Endothelial cell of umbilical vein (primary cell): ENCODE measurements around the gene MGAT4B. TPM values are rescaled to one million over a fixed set of nuclear protein-coding genes. Genes with fewer than 3 reads are reported as not detected.

Source experiments
- BruUV-seq: library from RNA; stranded (reverse); fragments of 400-500 nt; replicated peaks from 2 replicates; lab custom pipeline; 2021; lab: Mats Ljungman, UMichigan
- CTCF ChIA-PET: fragments of 300-600, 350-600 bp; sonication (Branson Sonifier 250); formaldehyde crosslinking; loops from one replicate; lab custom pipeline; 2021; ENCODE audit warnings: antibody characterized with exemption, inconsistent platforms; lab: Charles Lee
- POLR2A ChIA-PET: fragments of 300-600, 350-600 bp; sonication (Branson Sonifier 250); formaldehyde crosslinking; loops from one replicate; lab custom pipeline; 2021; ENCODE audit warnings: antibody characterized with exemption, inconsistent platforms; lab: Charles Lee
- DNase-seq: peaks from one replicate; pipeline ENCODE4 v3.0.0-alpha.2; 2011; ENCODE audit warnings: low read depth, low spot score
- FAIRE-seq: peaks from 2 replicates; lab custom pipeline; 2011; peaks lifted over from hg19 to GRCh38; lab: Jason Lieb, UNC
- H2AFZ ChIP-seq: 2 replicates; pipeline ENCODE4 v1.6.0; 2012; ENCODE audit warnings: low read depth, low read length, control low read depth, inconsistent platforms
- H3K27ac ChIP-seq: 2 replicates; pipeline ENCODE4 v1.5.1; 2011; ENCODE audit warnings: low read depth, mild to moderate bottlenecking, control low read depth, low read length, moderate library complexity; ENCODE audit not compliant: insufficient read depth
- H3K27me3 ChIP-seq, 2 experiments: 2 replicates each; pipeline versions ENCODE4 v1.6.0 to v1.6.1; 2011; ENCODE audit warnings: low read length in 2 of 2, mixed read lengths in 1 of 2; ENCODE audit not compliant: control insufficient read depth in 2 of 2, insufficient read depth in 2 of 2
- H3K36me3 ChIP-seq, 2 experiments: 2 replicates in 1 of 2; 3 replicates in 1 of 2; pipeline ENCODE4 v1.5.1; 2011; ENCODE audit warnings: low read length in 2 of 2, mild to moderate bottlenecking in 1 of 2, moderate library complexity in 1 of 2; ENCODE audit not compliant: control insufficient read depth in 2 of 2, insufficient read depth in 2 of 2; ENCODE audit errors: extremely low read depth in 1 of 2
- H3K4me1 ChIP-seq: 3 replicates; pipeline ENCODE4 v1.5.1; 2011; ENCODE audit warnings: mild to moderate bottlenecking, low read length; ENCODE audit not compliant: control insufficient read depth, insufficient read depth; ENCODE audit errors: extremely low read depth
- H3K4me2 ChIP-seq: 2 replicates; pipeline ENCODE4 v1.6.1; 2011; ENCODE audit warnings: low read length, control low read depth, mixed read lengths; ENCODE audit not compliant: insufficient read depth
- H3K4me3 ChIP-seq, 3 experiments: fragments of 200-600 bp in 1 of 3; sonication (generic), shearing (Covaris generic) in 1 of 3; replicated peaks in 1 of 3; 2 replicates each; pipeline ENCODE4 v1.5.1; 2011 to 2016; ENCODE audit warnings: control low read depth in 3 of 3, low read length in 3 of 3, mild to moderate bottlenecking in 2 of 3, inconsistent platforms in 1 of 3, low read depth in 1 of 3, moderate library complexity in 1 of 3; ENCODE audit not compliant: insufficient read depth in 1 of 3
- H3K79me2 ChIP-seq: 2 replicates; pipeline ENCODE4 v1.6.0; 2012; ENCODE audit warnings: low read length, inconsistent platforms; ENCODE audit not compliant: control insufficient read depth, insufficient read depth
- H3K9ac ChIP-seq: replicated peaks from 2 replicates; pipeline ENCODE3; 2011; ENCODE audit warnings: low read length, control low read depth; ENCODE audit not compliant: insufficient read depth; ENCODE audit errors: extremely low read depth
- H3K9me1 ChIP-seq: replicated peaks from 3 replicates; pipeline ENCODE4 v1.6.0; 2011; ENCODE audit warnings: mild to moderate bottlenecking, low read length; ENCODE audit not compliant: control insufficient read depth, insufficient read depth; ENCODE audit errors: extremely low read depth
- H3K9me3 ChIP-seq: replicated peaks from 2 replicates; pipeline ENCODE4 v1.5.1; 2012; ENCODE audit warnings: low read length, inconsistent platforms; ENCODE audit not compliant: control insufficient read depth, insufficient read depth
- H4K20me1 ChIP-seq: replicated peaks from 2 replicates; pipeline ENCODE3; 2011; ENCODE audit warnings: mild to moderate bottlenecking, low read length; ENCODE audit not compliant: control insufficient read depth, insufficient read depth; ENCODE audit errors: extremely low read depth
- EZH2 ChIP-seq: IDR thresholded peaks from 2 replicates; pipeline ENCODE4 v1.6.1; 2012; ENCODE audit warnings: borderline replicate concordance, low read depth, mild to moderate bottlenecking, moderate library complexity, low read length, inconsistent platforms; ENCODE audit not compliant: severe bottlenecking
- FOS ChIP-seq: IDR thresholded peaks from 2 replicates; pipeline ENCODE4 v1.6.1; 2011; ENCODE audit warnings: mild to moderate bottlenecking, low read length, moderate library complexity, borderline replicate concordance; ENCODE audit not compliant: insufficient read depth
- GATA2 ChIP-seq: IDR thresholded peaks from 2 replicates; pipeline ENCODE4 v1.7.0; 2011; ENCODE audit warnings: low read depth, mild to moderate bottlenecking, moderate library complexity, mixed read lengths, low read length; ENCODE audit not compliant: insufficient read length, insufficient read depth
- JUN ChIP-seq: IDR thresholded peaks from 2 replicates; pipeline ENCODE4 v1.6.1; 2011; ENCODE audit warnings: borderline replicate concordance, low read depth; ENCODE audit not compliant: insufficient read length, insufficient read depth
- MYC ChIP-seq: IDR thresholded peaks from one replicate; pipeline ENCODE4 v1.6.1; 2011; ENCODE audit warnings: mild to moderate bottlenecking, low read depth, low read length
- POLR2A ChIP-seq: IDR thresholded peaks from 2 replicates; pipeline ENCODE4 v1.6.1; 2012; ENCODE audit warnings: low read depth, mild to moderate bottlenecking, control low read depth, low read length
- POLR2AphosphoS5 ChIP-seq: IDR thresholded peaks from 2 replicates; pipeline ENCODE4 v1.6.1; 2012; ENCODE audit warnings: low read depth, mild to moderate bottlenecking, control low read depth, low read length, moderate library complexity; ENCODE audit not compliant: insufficient read depth
- dilution Hi-C: fragments of 300-500 bp; cut with MboI; formaldehyde crosslinking; loops from one replicate; pipeline ENCODE4 v1.15.0; 2019; ENCODE audit warnings: low sequenced_read_pairs; ENCODE audit not compliant: extremely low pct_ligation_motif_present
- intact Hi-C: fragments of 100-400 bp; cut with micrococcal nuclease; formaldehyde crosslinking; loops from one replicate; pipeline ENCODE4 v1.10.0; 2022
- polyA plus RNA-seq, 4 experiments: library from polyadenylated mRNA; depleted of rRNA in 3 of 4; stranded (reverse) in 3 of 4; unstranded in 1 of 4; fragments of >200 nt; gene quantifications; 2 replicates each; pipeline versions ENCODE4 v1.2.1 to v1.2.3, GENCODE V29; 2011 to 2012; ENCODE audit warnings: missing spikeins in 1 of 4
- total RNA-seq: library from RNA; stranded (reverse); gene quantifications from 2 replicates; pipeline ENCODE4 v1.2.3, GENCODE V29; 2021
- TF ChIP-seq, protein P1 (sequence below), 2 donors: IDR thresholded peaks; 1 replicate in 1 of 2; 2 replicates in 1 of 2; pipeline ENCODE4 v1.5.1; 2011; ENCODE audit warnings: low read length in 2 of 2, mild to moderate bottlenecking in 2 of 2, moderate library complexity in 2 of 2, control low read depth in 1 of 2, inconsistent platforms in 1 of 2, low read depth in 1 of 2; ENCODE audit not compliant: insufficient read depth in 1 of 2; ENCODE audit errors: extremely low read depth in 1 of 2
- TF ChIP-seq, protein P2 (sequence below): IDR thresholded peaks from 2 replicates; pipeline ENCODE4 v1.6.1; 2011; ENCODE audit not compliant: insufficient read depth, insufficient read length

MGAT4B gene
- total and polyA plus RNA-seq, 2 donors (not counting 3 experiments of a cell fraction or from before 2014, with no cell fraction given), result 243 TPM

DNA sequence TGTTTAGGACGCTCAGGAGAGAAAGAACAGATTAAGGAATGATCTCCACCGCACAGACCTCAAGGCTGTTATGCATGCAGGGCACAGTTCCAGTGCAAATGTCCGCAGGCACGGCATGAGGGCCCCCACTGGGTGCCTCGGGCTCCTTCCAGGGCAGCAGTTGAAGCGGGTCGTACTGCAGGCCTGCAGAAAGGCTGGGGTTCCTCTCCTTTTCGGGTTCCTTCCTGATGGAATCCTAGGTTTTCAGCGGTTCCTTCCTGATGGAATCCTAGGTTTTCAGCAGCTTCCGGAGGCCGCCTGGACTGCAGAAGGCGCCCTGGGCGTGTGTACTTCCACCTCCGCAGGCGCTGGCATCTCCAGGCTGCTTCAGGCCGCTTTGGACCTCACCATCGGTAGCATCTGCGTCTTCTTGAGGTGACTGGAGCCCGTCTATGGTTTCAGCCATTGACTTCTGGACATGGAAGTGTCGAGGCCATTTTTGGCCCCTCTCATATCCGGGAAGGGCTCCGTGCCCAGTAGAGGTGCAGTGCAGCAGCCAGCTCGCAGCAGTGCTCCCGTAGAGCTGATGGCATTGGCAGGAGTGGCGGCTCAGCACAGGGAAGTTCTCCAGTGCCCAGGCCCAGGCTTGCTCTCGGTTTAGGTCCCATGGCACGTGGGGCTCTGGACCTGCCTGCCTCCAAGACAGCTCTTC is 5.6 kb upstream of the MGAT4B start:
- H3K36me3 ChIP-seq, result peaks cover 0 to 4% of the 10 kb centered on the region in 2 experiments
- DNase-seq, result no peak
- no peak overlapping the region for H3K4me3 ChIP-seq
- H3K79me2 ChIP-seq, result no peaks in the 10 kb centered on the region
- no peak overlapping the region for H2AFZ ChIP-seq
- H3K27ac ChIP-seq, result no peak overlapping the region
- intact Hi-C loops (no loop called here), dilution Hi-C loops (no loop called here)
- POLR2A ChIA-PET, result no interaction called here
- H4K20me1 ChIP-seq, result no peaks in the 10 kb centered on the region
- CTCF ChIA-PET, result no interaction called here
- no peak for FAIRE-seq
- no peak overlapping the region for H3K4me2 ChIP-seq
- H3K27me3 ChIP-seq, result no peaks in the 10 kb centered on the region
- H3K9me1 ChIP-seq, result no peaks in the 10 kb centered on the region
- BruUV-seq, result no TSS peak
- no peak overlapping the region for H3K9ac ChIP-seq
- H3K4me1 ChIP-seq, result peaks cover 4% of the 10 kb centered on the region
- H3K9me3 ChIP-seq, result no peaks in the 10 kb centered on the region
- no peak for TF ChIP-seq JUN
- no peak for TF ChIP-seq GATA2
- no peak for TF ChIP-seq MYC
- TF ChIP-seq, protein P1, sequence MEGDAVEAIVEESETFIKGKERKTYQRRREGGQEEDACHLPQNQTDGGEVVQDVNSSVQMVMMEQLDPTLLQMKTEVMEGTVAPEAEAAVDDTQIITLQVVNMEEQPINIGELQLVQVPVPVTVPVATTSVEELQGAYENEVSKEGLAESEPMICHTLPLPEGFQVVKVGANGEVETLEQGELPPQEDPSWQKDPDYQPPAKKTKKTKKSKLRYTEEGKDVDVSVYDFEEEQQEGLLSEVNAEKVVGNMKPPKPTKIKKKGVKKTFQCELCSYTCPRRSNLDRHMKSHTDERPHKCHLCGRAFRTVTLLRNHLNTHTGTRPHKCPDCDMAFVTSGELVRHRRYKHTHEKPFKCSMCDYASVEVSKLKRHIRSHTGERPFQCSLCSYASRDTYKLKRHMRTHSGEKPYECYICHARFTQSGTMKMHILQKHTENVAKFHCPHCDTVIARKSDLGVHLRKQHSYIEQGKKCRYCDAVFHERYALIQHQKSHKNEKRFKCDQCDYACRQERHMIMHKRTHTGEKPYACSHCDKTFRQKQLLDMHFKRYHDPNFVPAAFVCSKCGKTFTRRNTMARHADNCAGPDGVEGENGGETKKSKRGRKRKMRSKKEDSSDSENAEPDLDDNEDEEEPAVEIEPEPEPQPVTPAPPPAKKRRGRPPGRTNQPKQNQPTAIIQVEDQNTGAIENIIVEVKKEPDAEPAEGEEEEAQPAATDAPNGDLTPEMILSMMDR (IDR thresholded peaks at IDR 0.05; ENCODE audit: extremely low read depth in 1 of 2, insufficient read depth in 1 of 2, low read depth in 1 of 2, low read length in 2 of 2), result no peak
- TF ChIP-seq FOS, result no peak
- no peak for TF ChIP-seq EZH2
- no peak for TF ChIP-seq POLR2A
- TF ChIP-seq, protein P2, sequence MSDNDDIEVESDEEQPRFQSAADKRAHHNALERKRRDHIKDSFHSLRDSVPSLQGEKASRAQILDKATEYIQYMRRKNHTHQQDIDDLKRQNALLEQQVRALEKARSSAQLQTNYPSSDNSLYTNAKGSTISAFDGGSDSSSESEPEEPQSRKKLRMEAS, result no peak
- TF ChIP-seq POLR2AphosphoS5, result no peak
